Measurements from ENCODE around the gene FAM24B.

DNA sequence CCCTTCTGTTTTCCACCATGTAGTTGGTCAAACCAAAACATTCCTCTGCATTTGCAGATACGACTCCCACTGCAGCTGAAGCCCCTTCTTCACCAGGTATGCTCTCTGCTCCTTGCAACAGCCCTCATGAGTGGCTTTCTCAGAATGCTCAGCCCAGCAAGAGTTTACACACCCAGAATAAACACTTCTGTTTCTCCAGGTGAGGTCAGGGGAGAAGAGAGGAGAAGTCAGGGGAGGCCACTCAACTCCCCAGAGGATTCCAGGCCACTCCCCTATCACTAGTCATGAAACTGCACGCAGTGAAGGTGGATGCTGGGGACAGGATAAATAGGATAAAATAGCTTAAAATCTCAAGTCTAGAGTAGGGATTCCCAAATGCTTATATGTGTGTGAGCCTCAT is 64.9 kb downstream of the FAM24B start:
- TF ChIP-seq, protein P1, sequence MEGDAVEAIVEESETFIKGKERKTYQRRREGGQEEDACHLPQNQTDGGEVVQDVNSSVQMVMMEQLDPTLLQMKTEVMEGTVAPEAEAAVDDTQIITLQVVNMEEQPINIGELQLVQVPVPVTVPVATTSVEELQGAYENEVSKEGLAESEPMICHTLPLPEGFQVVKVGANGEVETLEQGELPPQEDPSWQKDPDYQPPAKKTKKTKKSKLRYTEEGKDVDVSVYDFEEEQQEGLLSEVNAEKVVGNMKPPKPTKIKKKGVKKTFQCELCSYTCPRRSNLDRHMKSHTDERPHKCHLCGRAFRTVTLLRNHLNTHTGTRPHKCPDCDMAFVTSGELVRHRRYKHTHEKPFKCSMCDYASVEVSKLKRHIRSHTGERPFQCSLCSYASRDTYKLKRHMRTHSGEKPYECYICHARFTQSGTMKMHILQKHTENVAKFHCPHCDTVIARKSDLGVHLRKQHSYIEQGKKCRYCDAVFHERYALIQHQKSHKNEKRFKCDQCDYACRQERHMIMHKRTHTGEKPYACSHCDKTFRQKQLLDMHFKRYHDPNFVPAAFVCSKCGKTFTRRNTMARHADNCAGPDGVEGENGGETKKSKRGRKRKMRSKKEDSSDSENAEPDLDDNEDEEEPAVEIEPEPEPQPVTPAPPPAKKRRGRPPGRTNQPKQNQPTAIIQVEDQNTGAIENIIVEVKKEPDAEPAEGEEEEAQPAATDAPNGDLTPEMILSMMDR (IDR thresholded peaks at IDR 0.05): no peak
- TF ChIP-seq POLR2A (IDR thresholded peaks at IDR 0.05): no peak

Measured in testis (tissue), 2 donors.